HFF-Myc (cell line): Measurements from ENCODE around the gene FOXJ2.

Experiments used
- DNase-seq: peaks from one replicate; pipeline ENCODE4 v3.0.0-alpha.2; 2011; ENCODE audit warnings: low read depth; ENCODE audit errors: extremely low read depth
- H3K4me3 ChIP-seq: replicated peaks from 2 replicates; pipeline ENCODE4 v1.5.1; 2011; ENCODE audit warnings: low read depth, mild to moderate bottlenecking, control low read depth, low read length
- TF ChIP-seq, protein P1 (sequence below): IDR thresholded peaks from 2 replicates; pipeline ENCODE4 v1.5.1; 2012; ENCODE audit warnings: mild to moderate bottlenecking, low read depth, low read length, control low read depth; ENCODE audit errors: missing control alignments

The FOXJ2 gene

DNA sequence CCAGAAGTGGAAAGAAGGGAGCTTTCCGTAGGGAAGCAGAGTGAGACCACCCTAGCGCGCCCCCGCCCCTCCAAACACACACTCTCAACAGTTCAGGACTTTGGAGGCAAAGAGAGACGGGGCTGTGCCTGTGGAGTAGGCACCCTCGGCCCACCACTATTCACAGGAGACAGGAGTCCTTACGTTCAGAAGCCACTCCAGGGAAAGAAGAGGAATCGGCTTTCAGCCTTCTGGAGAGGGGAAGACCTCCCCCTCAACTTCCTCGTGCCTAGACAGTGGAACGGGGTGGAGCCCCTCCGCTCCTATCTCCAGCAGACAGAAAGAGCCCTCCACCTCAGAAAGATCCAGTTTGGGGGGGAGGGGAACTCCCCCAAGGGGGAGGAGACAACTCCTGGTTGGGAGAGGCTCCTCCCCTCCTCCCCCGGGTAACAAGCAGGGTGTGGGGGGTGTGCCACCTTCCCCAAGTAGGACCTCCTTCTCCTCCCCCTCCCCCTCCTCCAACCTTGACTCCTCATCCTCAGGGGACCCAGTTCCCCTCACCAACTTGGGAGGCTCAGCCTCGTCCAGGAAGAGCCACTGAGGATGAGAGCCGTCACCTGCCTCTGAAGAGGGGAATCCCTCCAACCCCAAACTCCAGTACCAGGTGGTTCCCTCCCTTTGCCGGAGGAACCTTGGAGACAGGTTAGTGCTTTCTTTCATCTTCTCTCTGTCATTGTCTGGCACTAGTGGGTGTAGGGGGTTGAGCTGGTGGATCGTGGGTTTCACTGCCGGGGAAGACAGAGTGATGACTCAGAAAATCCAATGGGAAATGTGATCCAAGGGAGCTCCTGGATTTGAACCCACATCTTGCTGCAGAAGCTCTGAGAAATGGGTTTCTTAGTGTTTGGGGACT, 883 bp downstream of the FOXJ2 start:
- no peak for DNase-seq

DNA sequence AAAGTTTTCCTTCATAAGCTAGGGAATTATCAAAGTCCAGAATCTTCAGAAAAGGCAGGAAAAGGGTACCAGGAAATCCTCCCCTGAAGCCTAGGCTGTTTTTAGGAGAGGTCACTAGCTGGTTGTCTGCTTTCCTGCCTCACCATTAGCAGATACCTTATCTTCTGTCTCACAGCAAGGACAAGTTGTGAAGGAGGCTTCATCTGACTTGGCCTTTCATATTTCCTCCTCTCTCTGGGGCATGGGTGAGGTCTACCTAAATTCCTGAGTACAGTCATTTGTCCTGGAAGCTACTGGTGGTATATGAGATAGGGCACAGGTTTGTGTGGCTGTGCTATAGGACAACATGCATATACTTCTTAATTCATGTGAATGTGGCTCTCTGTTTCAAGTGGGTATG, 2.3 kb downstream of the FOXJ2 start:
- TF ChIP-seq, protein P1, sequence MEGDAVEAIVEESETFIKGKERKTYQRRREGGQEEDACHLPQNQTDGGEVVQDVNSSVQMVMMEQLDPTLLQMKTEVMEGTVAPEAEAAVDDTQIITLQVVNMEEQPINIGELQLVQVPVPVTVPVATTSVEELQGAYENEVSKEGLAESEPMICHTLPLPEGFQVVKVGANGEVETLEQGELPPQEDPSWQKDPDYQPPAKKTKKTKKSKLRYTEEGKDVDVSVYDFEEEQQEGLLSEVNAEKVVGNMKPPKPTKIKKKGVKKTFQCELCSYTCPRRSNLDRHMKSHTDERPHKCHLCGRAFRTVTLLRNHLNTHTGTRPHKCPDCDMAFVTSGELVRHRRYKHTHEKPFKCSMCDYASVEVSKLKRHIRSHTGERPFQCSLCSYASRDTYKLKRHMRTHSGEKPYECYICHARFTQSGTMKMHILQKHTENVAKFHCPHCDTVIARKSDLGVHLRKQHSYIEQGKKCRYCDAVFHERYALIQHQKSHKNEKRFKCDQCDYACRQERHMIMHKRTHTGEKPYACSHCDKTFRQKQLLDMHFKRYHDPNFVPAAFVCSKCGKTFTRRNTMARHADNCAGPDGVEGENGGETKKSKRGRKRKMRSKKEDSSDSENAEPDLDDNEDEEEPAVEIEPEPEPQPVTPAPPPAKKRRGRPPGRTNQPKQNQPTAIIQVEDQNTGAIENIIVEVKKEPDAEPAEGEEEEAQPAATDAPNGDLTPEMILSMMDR = no peak
- DNase-seq = no peak
- peak overlapping the region; percentile 83 for H3K4me3 ChIP-seq

More for the DNA sequence above, 883 bp downstream of the FOXJ2 start:
- H3K4me3 ChIP-seq = peak overlapping the region; percentile 83
- TF ChIP-seq, protein P1 = no peak

DNA sequence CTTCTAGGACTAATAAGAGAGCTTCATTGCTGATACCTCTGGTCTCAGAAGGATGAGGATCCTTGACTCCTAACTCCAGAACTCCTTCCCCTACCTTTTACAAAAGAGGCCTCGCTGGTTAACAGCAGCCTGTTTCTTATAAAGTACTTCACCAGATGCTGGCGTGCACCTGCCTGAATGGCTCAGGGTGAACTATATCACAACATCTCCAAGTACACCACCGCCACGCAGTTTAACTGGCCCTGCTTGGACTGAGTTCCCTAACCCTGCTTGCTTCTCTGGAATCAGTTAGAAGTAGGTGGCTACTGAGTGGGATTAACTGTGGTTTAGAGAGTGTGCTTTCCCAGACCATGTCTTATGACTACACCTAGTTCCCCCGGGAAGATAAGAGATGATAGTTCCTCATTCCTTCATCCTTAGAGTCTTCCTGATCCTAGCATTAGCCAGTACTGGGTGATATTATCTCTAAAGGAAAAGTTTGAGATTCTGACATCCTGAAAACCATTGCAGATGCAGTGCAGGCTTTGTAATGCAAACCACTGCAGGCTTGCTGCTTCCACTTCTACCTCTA, 3.0 kb downstream of the FOXJ2 start:
- no peak overlapping the region; the same call in 1 of the 2 replicates for H3K4me3 ChIP-seq
- TF ChIP-seq, protein P1 = no peak
- no peak for DNase-seq

DNA sequence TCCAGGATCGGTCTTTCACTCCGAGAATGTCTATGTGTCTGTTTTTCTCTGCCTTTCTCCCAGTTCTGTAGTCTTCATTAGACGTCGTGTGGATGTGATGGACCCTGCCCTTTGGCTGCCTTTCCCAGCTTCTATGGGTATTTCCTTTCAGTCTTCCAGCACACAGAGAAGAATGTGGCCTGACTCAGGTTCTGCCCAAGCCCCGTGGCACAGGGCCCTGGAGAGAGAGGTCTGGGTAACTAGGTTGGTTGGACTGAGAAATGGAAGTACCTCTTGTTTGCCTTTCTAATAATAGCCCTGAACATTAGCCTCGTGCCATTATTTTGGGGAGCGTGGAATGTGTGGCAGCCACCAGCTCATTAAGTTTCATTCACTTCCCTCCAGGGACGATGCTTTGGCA, 3.8 kb downstream of the FOXJ2 start:
- TF ChIP-seq, protein P1 = no peak
- DNase-seq = no peak
- no peak overlapping the region for H3K4me3 ChIP-seq

DNA sequence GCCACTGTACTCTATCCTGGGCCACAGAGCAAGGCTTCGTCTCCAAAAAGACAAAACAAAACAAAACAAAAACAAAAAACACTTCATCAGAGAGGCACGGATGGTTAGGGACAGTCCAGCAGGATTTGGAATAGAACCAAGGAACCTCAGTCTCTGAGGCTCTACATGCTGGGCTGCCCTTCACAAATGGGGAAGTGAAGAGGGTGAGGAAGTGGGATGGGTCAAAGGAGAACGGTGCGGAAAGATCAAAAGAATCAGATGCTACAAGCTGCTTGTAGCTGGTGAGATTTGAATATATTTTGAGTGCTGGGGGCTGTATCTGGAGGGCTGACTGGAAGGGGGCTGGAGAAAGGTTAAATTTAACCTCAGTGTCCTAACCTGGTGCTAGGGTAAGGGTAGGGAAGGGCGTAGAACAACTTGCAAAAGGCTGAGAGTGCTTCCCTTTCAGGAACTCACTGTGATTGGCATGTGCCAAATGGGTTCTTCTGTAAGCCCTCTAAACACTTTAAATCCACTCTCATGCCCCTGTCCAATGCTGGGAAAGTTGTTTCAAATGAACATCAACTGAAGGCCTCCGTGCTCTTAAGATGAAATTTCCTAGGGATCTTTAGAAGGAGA, 4.6 kb downstream of the FOXJ2 start:
- DNase-seq = no peak
- H3K4me3 ChIP-seq = no peak overlapping the region
- TF ChIP-seq, protein P1 = no peak

DNA sequence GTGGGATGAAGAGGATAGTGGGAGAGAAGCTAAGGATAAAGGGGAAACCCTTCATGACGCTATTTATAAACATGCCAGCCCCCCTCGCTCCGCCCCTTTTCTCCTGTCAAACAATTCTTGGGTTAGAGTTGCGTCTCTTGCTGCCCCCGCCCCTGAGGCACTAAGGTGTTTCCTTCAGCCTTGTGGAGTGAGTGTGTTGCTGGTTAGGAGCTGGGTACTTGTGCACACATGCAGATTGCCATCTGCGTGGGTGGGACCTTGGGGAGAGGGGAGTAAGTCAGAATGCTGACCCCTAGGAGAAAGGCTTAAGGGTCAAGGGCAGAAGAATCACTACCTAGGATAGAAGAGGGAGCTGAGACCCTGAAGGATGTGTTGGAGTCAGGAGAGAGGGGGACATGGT, 5.4 kb downstream of the FOXJ2 start:
- DNase-seq = no peak
- TF ChIP-seq, protein P1 = no peak
- no peak overlapping the region for H3K4me3 ChIP-seq
